Erythroblast (primary cell): ENCODE measurements around the gene SLIT1.

Experiments used
- GATA1 ChIP-seq: IDR thresholded peaks from 2 replicates; pipeline ENCODE4 v1.6.1; 2011; ENCODE audit warnings: low read depth, mild to moderate bottlenecking, control low read depth, low read length, moderate library complexity
- POLR2A ChIP-seq: IDR thresholded peaks from 2 replicates; pipeline ENCODE4 v1.6.1; 2011; ENCODE audit warnings: mild to moderate bottlenecking, low read length

GRCh38 chr10:97006364-97006763 is 179.4 kb downstream of the SLIT1 start:
- TF ChIP-seq POLR2A (no peak), GATA1 (no peak)
